ENCODE results near the gene CNTN4. TPM values are rescaled to one million over a fixed set of nuclear protein-coding genes. Genes with fewer than 3 reads are reported as not detected.

The CNTN4 gene
- total and polyA plus RNA-seq, 2 donors (not counting 3 experiments of a cell fraction or from before 2014, with no cell fraction given) = not detected

- no TSS peak for BruUV-seq (replicated peaks)
- Histone ChIP-seq H3K9me3 (replicated peaks; ENCODE audit: control insufficient read depth, insufficient read depth, low read length) (peaks cover 7% of the 10 kb centered on the region), H3K27ac (ENCODE audit: insufficient read depth, low read depth, low read length) (no peak overlapping the region), H3K4me2 (ENCODE audit: insufficient read depth, low read length) (no peak overlapping the region), H4K20me1 (replicated peaks; ENCODE audit: control insufficient read depth, extremely low read depth, insufficient read depth, low read length) (no peaks in the 10 kb centered on the region), H2AFZ (ENCODE audit: low read depth, low read length) (no peak overlapping the region), H3K4me1 (ENCODE audit: control insufficient read depth, extremely low read depth, insufficient read depth, low read length) (no peaks in the 10 kb centered on the region), H3K36me3 (ENCODE audit: control insufficient read depth in 2 of 2, extremely low read depth in 1 of 2, insufficient read depth in 2 of 2, low read length in 2 of 2) (no peaks in the 10 kb centered on the region), H3K4me3 (replicated peaks in 1 of 3; ENCODE audit: insufficient read depth in 1 of 3, low read depth in 1 of 3, low read length in 3 of 3) (no peak overlapping the region), H3K9me1 (replicated peaks; ENCODE audit: control insufficient read depth, extremely low read depth, insufficient read depth, low read length) (no peaks in the 10 kb centered on the region), H3K79me2 (ENCODE audit: control insufficient read depth, insufficient read depth, low read length) (no peaks in the 10 kb centered on the region), H3K27me3 (ENCODE audit: control insufficient read depth in 2 of 2, insufficient read depth in 2 of 2, low read length in 2 of 2) (no peaks in the 10 kb centered on the region), H3K9ac (replicated peaks; ENCODE audit: extremely low read depth, insufficient read depth, low read length) (no peak overlapping the region)
- intact Hi-C loops (cut with micrococcal nuclease) (no loop called here), dilution Hi-C loops (cut with MboI; ENCODE audit: extremely low pct_ligation_motif_present, low sequenced_read_pairs) (no loop called here)
- CTCF ChIA-PET = no interaction called here
- FAIRE-seq (no peak), DNase-seq (ENCODE audit: low read depth, low spot score) (no peak)
- POLR2A ChIA-PET = no interaction called here
- no peak for TF ChIP-seq FOS (IDR thresholded peaks at IDR 0.05; ENCODE audit: borderline replicate concordance, insufficient read depth, low read length)
- TF ChIP-seq JUN (IDR thresholded peaks at IDR 0.05; ENCODE audit: borderline replicate concordance, insufficient read depth, insufficient read length, low read depth) = no peak
- no peak for TF ChIP-seq GATA2 (IDR thresholded peaks at IDR 0.05; ENCODE audit: insufficient read depth, insufficient read length, low read depth, low read length)
- no peak for TF ChIP-seq MAX (IDR thresholded peaks at IDR 0.05; ENCODE audit: insufficient read depth, insufficient read length)
- no peak for TF ChIP-seq EZH2 (IDR thresholded peaks at IDR 0.05; ENCODE audit: borderline replicate concordance, low read depth, low read length, severe bottlenecking)
- no peak for TF ChIP-seq POLR2A (IDR thresholded peaks at IDR 0.05; ENCODE audit: low read depth, low read length)
- TF ChIP-seq POLR2AphosphoS5 (IDR thresholded peaks at IDR 0.05; ENCODE audit: insufficient read depth, low read depth, low read length) = no peak
- TF ChIP-seq MYC (IDR thresholded peaks at IDR 0.05; ENCODE audit: low read depth, low read length) = no peak
- no peak for TF ChIP-seq CTCF (IDR thresholded peaks at IDR 0.05; ENCODE audit: extremely low read depth in 1 of 2, insufficient read depth in 1 of 2, low read depth in 1 of 2, low read length in 2 of 2)
Measured at GRCh38 chr3:2597615-2598014, 498.9 kb downstream of the CNTN4 start.

Measured in endothelial cell of umbilical vein (primary cell).